ENCODE results near the gene RACGAP1.

DNA sequence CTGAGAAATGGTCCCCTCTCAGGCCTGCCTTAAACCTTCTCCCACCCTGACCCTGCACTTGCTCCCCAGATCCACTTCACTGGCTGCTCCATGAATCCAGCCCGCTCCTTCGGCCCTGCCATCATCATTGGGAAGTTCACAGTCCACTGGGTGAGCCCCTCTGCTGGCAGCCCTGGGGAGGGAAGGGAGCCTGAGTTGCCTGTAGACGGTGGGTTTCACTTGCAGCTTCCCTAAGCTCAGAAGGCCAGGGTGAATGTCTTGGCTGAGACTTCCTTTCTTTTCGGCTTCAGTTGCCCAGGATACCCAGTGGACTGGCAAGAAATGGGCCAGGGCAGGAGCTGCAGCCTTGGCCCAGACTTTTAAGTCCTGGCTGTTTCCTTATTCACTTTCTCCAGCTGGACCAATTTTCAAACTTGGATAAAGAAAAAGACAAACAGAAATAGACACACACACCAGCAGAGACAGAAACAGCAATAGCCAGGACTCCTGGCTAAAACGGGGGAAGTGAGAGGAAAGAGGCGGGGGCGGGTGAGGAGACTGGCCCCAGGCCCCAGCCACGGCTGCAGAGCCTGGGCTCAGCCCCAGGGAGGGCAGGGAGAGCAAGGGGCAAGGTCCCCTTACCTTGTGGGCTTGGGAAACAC, 50.5 kb downstream of the RACGAP1 start:
- TF ChIP-seq, protein P1, sequence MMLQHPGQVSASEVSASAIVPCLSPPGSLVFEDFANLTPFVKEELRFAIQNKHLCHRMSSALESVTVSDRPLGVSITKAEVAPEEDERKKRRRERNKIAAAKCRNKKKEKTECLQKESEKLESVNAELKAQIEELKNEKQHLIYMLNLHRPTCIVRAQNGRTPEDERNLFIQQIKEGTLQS (IDR thresholded peaks at IDR 0.05; ENCODE audit: insufficient read depth, low read depth, low read length) = no peak
- no peak for TF ChIP-seq SIRT6 (IDR thresholded peaks at IDR 0.05; ENCODE audit: low read length)
- TF ChIP-seq POLR2A (IDR thresholded peaks at IDR 0.05; ENCODE audit: control extremely low read depth in 1 of 2, low read depth in 2 of 2, low read length in 2 of 2) = no peak
- TF ChIP-seq CBX5 (IDR thresholded peaks at IDR 0.05; ENCODE audit: low read depth, low read length) = no peak
- TF ChIP-seq, protein P2, sequence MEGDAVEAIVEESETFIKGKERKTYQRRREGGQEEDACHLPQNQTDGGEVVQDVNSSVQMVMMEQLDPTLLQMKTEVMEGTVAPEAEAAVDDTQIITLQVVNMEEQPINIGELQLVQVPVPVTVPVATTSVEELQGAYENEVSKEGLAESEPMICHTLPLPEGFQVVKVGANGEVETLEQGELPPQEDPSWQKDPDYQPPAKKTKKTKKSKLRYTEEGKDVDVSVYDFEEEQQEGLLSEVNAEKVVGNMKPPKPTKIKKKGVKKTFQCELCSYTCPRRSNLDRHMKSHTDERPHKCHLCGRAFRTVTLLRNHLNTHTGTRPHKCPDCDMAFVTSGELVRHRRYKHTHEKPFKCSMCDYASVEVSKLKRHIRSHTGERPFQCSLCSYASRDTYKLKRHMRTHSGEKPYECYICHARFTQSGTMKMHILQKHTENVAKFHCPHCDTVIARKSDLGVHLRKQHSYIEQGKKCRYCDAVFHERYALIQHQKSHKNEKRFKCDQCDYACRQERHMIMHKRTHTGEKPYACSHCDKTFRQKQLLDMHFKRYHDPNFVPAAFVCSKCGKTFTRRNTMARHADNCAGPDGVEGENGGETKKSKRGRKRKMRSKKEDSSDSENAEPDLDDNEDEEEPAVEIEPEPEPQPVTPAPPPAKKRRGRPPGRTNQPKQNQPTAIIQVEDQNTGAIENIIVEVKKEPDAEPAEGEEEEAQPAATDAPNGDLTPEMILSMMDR (IDR thresholded peaks at IDR 0.05; ENCODE audit: control extremely low read depth in 1 of 3, insufficient read depth in 1 of 3, low read depth in 1 of 3, low read length in 3 of 3) = no peak
- TF ChIP-seq, protein P3, sequence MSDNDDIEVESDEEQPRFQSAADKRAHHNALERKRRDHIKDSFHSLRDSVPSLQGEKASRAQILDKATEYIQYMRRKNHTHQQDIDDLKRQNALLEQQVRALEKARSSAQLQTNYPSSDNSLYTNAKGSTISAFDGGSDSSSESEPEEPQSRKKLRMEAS (IDR thresholded peaks at IDR 0.05) = no peak
- TF ChIP-seq RFX5 (IDR thresholded peaks at IDR 0.05; ENCODE audit: borderline replicate concordance, low read depth, low read length) = no peak
- TF ChIP-seq POLR2AphosphoS5 (IDR thresholded peaks at IDR 0.05; ENCODE audit: low read depth, low read length) = no peak
- no peak for TF ChIP-seq BCL11A (IDR thresholded peaks at IDR 0.05; ENCODE audit: low read depth in 2 of 2, low read length in 2 of 2)
